Central memory CD8-positive, alpha-beta T cell (primary cell): ENCODE results near the gene IRF2.
A peak's percentile ranks its signal among the peaks of the same experiment; 100 is the strongest.
"Not testable (repeated sequence)": the region's sequence is repeated elsewhere in the genome, so short reads cannot be mapped to it uniquely, and the experiment has no call there.

Experiments
- ATAC-seq: fragments of 150-1000 bp; cut with Tn5 transposase; replicated peaks from 2 replicates; pipeline ENCODE4 v1.10.0; 2022; ENCODE audit warnings: mild to moderate bottlenecking, moderate FRiP score, moderate number of reproducible peaks; ENCODE audit not compliant: poor library complexity, severe bottlenecking; ENCODE audit errors: extremely low read depth
- DNase-seq, 2 donors: peaks; one replicate each; pipeline ENCODE4 v3.0.0; 2021; ENCODE audit warnings: low spot score in 2 of 2
- H3K27ac Mint-ChIP-seq: one replicate; pipeline ENCODE4 v1.8.0; 2022; ENCODE audit warnings: low read depth, mild to moderate bottlenecking, moderate library complexity, mixed read lengths
- H3K27me3 Mint-ChIP-seq: one replicate; pipeline ENCODE4 v1.8.0; 2022; ENCODE audit warnings: mixed read lengths
- H3K36me3 Mint-ChIP-seq: one replicate; pipeline ENCODE4 v1.8.0; 2022; ENCODE audit warnings: mild to moderate bottlenecking, moderate library complexity, mixed read lengths; ENCODE audit not compliant: insufficient read depth
- H3K4me1 Mint-ChIP-seq: one replicate; pipeline ENCODE4 v1.8.0; 2022; ENCODE audit warnings: mixed read lengths
- H3K4me3 Mint-ChIP-seq: one replicate; pipeline ENCODE4 v1.8.0; 2022; ENCODE audit warnings: mild to moderate bottlenecking, moderate library complexity, mixed read lengths
- H3K9me3 Mint-ChIP-seq: one replicate; pipeline ENCODE4 v1.8.0; 2022; ENCODE audit warnings: mixed read lengths

The IRF2 gene

GRCh38 chr4:184351560-184352451 is 122.5 kb downstream of the IRF2 start:
- Mint-ChIP-seq H3K4me3 (no peak overlapping the region), H3K9me3 (no peaks in the 10 kb centered on the region), H3K36me3 (no peaks in the 10 kb centered on the region), H3K27me3 (no peaks in the 10 kb centered on the region), H3K27ac (no peak overlapping the region), H3K4me1 (peaks cover 26% of the 10 kb centered on the region)
- ATAC-seq = no peak
- no peak for DNase-seq

DNA sequence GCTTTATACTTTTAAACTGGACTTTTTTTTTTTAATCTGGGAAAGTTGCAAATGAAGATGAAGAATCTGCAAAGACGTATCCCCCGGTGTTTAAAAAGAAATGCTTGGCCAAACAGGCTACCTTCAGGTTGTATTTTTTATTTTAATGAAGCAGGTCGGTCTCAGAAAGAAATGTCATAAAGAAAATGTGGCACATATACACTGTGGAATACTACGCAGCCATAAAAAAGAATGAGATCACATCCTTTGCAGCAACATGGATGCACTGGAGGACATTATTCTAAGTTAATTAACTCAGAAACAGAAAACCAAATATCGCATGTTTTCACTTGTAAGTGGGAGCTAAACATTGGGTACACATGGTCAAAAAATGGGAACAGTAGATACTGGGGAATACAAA is 123.4 kb downstream of the IRF2 start:
- Mint-ChIP-seq H3K4me1 (peaks cover 29% of the 10 kb centered on the region), H3K27ac (no peak overlapping the region), H3K27me3 (no peaks in the 10 kb centered on the region), H3K4me3 (no peak overlapping the region), H3K36me3 (no peaks in the 10 kb centered on the region), H3K9me3 (no peaks in the 10 kb centered on the region)
- no peak for ATAC-seq
- DNase-seq = no peak

DNA sequence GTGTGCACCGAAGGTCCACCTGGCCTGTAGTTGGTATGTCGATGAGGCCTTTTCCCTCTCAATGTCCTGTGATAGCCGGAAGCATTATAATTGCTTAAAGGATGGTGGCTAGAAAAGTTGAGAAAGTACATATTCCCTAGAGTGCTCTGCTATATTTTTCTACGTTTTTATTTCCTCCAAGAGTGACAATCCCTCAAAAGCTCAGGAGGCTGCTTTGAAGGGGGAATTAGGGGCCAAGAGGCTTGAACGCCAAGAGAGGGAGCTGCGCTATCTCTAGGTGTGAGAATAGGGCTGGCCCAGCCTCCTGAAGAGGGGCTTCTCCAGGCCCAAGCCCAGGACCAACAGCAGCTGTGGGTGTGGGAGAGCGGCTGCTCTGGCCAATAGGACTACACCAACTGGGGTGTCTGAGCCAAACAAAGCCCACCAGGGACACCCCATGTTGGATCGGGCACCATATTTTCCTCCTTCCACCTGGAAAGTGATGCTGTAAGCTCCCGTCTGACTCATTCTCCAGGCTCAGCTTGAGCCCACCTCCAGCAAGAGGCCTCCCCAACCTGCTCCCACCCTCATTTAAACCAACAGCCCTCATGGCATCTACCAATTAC is 124.0 kb downstream of the IRF2 start:
- Mint-ChIP-seq H3K9me3 (no peaks in the 10 kb centered on the region), H3K27me3 (no peaks in the 10 kb centered on the region), H3K4me3 (no peak overlapping the region), H3K36me3 (no peaks in the 10 kb centered on the region), H3K4me1 (peaks cover 28% of the 10 kb centered on the region), H3K27ac (no peak overlapping the region)
- ATAC-seq (no peak), DNase-seq (no peak)

GRCh38 chr4:184349283-184350039 is 124.9 kb downstream of the IRF2 start:
- DNase-seq (no peak), ATAC-seq (no peak)
- H3K27ac Mint-ChIP-seq = peak overlapping the region; percentile 62
- H3K27me3 Mint-ChIP-seq = no peaks in the 10 kb centered on the region
- no peaks in the 10 kb centered on the region for H3K9me3 Mint-ChIP-seq
- no peaks in the 10 kb centered on the region for H3K36me3 Mint-ChIP-seq
- no peak overlapping the region for H3K4me3 Mint-ChIP-seq
- peaks cover 28% of the 10 kb centered on the region for H3K4me1 Mint-ChIP-seq

DNA sequence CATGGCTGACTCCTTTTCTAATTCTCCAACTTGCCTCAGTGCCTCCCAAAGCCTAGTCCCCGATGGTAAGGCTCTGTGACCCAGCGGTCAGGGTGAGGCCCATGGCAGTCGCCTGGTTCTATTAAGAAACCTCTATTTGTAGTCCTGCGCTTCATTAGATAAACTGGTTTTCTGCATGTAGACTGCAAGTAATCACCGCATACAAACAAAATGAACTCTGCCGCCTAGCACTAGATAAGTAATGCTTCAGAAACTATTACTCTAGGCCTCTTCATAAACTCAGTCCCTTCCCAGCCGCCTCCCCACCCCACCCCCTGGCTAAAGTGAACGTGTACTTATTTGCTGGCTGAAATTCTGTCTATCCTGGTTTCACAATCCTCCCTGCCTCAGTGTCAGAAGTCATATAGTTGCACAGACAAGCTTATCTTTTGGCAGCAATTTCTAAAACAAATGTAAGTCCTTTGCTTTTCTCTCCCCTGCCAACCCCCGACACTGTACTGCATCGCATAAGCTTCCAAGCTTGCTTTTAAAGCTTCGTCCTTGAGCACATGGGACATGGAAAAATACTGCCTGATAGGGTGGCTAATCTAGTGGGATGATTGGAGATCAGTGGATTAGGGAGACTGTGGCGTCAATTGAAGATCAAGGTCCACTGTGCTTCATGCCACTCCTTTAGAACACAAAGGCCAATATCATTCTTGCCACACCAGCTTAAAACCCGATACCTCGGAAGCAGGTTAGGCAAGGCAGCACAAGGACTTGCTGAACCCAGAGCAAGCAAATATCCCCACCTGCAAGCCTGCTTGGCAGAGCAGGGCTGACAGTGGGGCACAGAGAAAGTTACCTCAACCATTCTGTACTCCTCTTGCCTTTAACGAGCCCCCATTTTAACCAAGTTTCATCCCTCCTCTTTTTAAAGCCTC is 125.8 kb downstream of the IRF2 start:
- no peak overlapping the region for H3K4me3 Mint-ChIP-seq
- ATAC-seq (no peak), DNase-seq (no peak)
- H3K27me3 Mint-ChIP-seq = no peaks in the 10 kb centered on the region
- H3K36me3 Mint-ChIP-seq = no peaks in the 10 kb centered on the region
- peak overlapping the region; percentile 22 for H3K27ac Mint-ChIP-seq
- H3K9me3 Mint-ChIP-seq = no peaks in the 10 kb centered on the region
- peaks cover 33% of the 10 kb centered on the region for H3K4me1 Mint-ChIP-seq

GRCh38 chr4:184347251-184348239 is 126.8 kb downstream of the IRF2 start:
- ATAC-seq = no peak

DNA sequence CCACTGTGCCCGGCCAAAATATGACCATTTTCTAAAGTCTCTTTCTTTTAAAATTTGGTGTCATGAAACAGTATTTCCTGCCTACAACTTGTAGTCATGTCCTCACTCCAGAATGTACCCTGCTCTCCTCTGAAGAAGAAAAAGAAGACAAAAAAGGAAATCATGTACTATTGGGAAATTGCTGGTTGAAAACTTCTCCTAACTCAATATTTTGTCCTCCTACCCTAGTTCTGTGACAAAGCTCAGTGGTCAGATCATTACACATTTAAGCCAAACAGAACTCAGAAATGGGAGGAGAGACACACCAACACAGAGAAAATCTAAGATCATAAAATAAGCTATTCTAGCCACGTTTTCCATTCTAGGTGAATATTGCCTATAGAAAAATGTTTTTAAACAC is 127.7 kb downstream of the IRF2 start:
- ATAC-seq (no peak), DNase-seq (no peak)
- Mint-ChIP-seq H3K27me3 (no peaks in the 10 kb centered on the region), H3K36me3 (no peaks in the 10 kb centered on the region), H3K4me3 (no peak overlapping the region), H3K9me3 (no peaks in the 10 kb centered on the region), H3K27ac (no peak overlapping the region), H3K4me1 (peaks cover 39% of the 10 kb centered on the region)

More at GRCh38 chr4:184347251-184348239, 126.8 kb downstream of the IRF2 start:
- DNase-seq = no peak
- H3K27ac Mint-ChIP-seq = peak overlapping the region; percentile 22
- no peaks in the 10 kb centered on the region for H3K36me3 Mint-ChIP-seq
- H3K4me3 Mint-ChIP-seq = peak overlapping the region; percentile 32
- H3K4me1 Mint-ChIP-seq = peaks cover 39% of the 10 kb centered on the region
- H3K27me3 Mint-ChIP-seq = no peaks in the 10 kb centered on the region
- H3K9me3 Mint-ChIP-seq = no peaks in the 10 kb centered on the region

DNA sequence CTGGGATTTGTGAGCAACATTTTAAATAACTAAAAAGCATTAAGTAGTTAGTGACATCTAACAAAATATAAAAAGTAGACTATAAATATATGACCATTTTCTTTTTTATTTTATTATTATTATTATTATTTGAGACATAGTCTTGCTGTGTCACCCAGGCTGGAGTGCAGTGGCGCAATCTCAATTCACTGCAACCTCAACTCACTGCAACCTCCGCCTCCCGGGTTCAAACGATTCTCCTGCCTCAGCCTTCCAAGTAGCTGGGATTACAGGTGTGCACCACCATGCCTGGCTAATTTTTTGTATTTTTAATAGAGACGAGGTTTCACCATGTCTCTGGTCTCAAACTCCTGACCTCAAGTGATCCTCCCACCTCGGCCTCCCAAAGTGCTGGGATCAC is 128.1 kb downstream of the IRF2 start:
- not testable (repeated sequence) for H3K27me3 Mint-ChIP-seq, H3K27ac Mint-ChIP-seq
- peaks cover 39% of the 10 kb centered on the region for H3K4me1 Mint-ChIP-seq

DNA sequence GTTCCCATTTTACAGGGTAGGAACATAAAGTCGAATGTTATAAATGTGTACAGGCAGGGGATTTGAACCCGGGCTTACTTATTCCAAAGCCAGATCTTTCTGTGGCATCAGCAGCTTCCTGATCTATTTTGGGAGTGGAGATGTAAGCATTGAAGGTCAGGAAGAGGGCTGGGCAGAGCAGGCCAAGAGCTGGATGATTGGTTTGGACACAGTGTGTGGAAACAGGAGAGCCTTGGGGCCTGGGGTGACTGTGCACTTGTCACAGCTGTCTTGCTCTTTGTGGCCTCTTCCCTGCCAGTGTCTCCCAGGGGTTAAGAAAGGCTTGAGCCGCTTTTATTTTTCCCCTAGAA is 128.8 kb downstream of the IRF2 start:
- no peak overlapping the region for H3K27ac Mint-ChIP-seq
- peaks cover 39% of the 10 kb centered on the region for H3K4me1 Mint-ChIP-seq
- ATAC-seq = no peak
- no peaks in the 10 kb centered on the region for H3K9me3 Mint-ChIP-seq
- no peak overlapping the region for H3K4me3 Mint-ChIP-seq
- H3K27me3 Mint-ChIP-seq = no peaks in the 10 kb centered on the region
- no peaks in the 10 kb centered on the region for H3K36me3 Mint-ChIP-seq
- no peak for DNase-seq

More for the DNA sequence above, 128.1 kb downstream of the IRF2 start:
- H3K9me3 Mint-ChIP-seq, DNase-seq, H3K4me3 Mint-ChIP-seq, H3K36me3 Mint-ChIP-seq, ATAC-seq: not testable (repeated sequence)

DNA sequence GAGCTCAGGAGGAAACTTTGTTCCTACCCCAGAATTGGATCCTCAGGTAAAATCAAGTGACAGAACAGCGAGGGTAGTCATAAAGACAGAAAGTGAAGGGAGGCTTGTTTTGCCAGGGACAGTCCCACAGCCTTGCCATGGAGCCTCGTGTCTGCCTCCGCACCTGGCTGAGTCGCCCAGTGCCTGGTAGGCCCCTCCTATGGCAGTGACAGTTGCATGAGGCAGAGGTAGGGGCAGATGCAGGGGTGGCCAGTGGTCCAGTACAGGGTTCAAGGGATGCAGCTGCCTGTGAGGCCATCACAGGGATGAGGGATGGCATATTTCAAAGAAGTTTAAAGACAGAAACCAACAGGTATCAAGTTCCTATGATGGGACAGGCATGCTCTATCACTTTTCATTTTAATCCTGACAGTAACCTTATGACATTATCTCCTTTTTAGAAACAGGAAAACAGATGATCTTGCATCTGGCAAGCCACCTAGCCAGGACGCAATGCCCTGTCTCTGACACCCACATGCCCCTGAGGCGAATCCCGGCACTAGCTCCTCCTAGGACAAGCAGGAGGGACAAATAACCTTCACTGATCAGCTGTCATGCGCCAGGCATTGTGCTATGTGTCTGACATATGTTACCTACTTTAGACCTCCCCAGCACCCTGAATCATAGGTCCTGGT is 129.3 kb downstream of the IRF2 start:
- no peak for ATAC-seq

DNA sequence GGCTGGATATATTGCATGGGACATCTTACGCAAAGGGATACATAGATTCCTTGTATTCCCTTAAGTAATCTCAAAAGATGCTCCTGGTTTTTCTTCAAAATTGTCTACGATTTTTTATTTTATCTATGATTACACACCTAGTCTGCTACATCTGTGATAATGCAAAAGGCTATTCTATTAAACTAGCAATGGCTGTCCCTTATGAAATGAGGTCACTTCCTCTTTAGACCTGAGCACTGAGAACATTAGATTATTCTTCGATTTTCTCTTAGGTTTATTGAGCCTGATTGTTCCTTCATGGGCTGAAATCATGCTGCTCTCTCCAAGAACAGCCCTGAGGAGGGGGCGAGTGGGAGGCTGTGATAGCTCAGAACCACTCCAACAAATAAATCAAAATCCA is 129.9 kb downstream of the IRF2 start:
- H3K9me3 Mint-ChIP-seq = no peaks in the 10 kb centered on the region
- peak overlapping the region; percentile 62 for H3K4me3 Mint-ChIP-seq

More for the DNA sequence above, 129.3 kb downstream of the IRF2 start:
- no peaks in the 10 kb centered on the region for H3K9me3 Mint-ChIP-seq
- H3K27ac Mint-ChIP-seq = no peak overlapping the region
- H3K4me1 Mint-ChIP-seq = peaks cover 39% of the 10 kb centered on the region
- peak overlapping the region; percentile 62 for H3K4me3 Mint-ChIP-seq
- H3K27me3 Mint-ChIP-seq = no peaks in the 10 kb centered on the region
- DNase-seq = no peak
- no peaks in the 10 kb centered on the region for H3K36me3 Mint-ChIP-seq

More for the DNA sequence above, 129.9 kb downstream of the IRF2 start:
- H3K4me1 Mint-ChIP-seq = peaks cover 35% of the 10 kb centered on the region
- no peaks in the 10 kb centered on the region for H3K36me3 Mint-ChIP-seq
- DNase-seq = no peak
- no peak for ATAC-seq
- H3K27ac Mint-ChIP-seq = no peak overlapping the region
- H3K27me3 Mint-ChIP-seq = no peaks in the 10 kb centered on the region
